DMS 273 (cell line): ENCODE measurements around the gene PFDN5.

Experiments used
- DNase-seq: peaks from one replicate; lab custom pipeline; 2025; ENCODE audit not compliant: unreplicated experiment; lab: John Stamatoyannopoulos, UW

PFDN5 gene

GRCh38 chr12:53295070-53295890, at the start of gene PFDN5:
Gene PFDN5 (plus strand): TSS chr12:53295542. CDS start chr12:53295568, 26 bp downstream.
- peak; percentile 90 for DNase-seq

GRCh38 chr12:53251477-53252348, 43.6 kb upstream of the PFDN5 start:
- peak; percentile 88 for DNase-seq

GRCh38 chr12:53252349-53252916, 42.9 kb upstream of the PFDN5 start:
- DNase-seq = peak; percentile 65

GRCh38 chr12:53253298-53253697, 42.0 kb upstream of the PFDN5 start:
- DNase-seq = no peak

GRCh38 chr12:53254816-53255545, 40.4 kb upstream of the PFDN5 start:
- DNase-seq = no peak

GRCh38 chr12:53255996-53256395, 39.3 kb upstream of the PFDN5 start:
- DNase-seq = no peak

GRCh38 chr12:53258541-53259539, 36.5 kb upstream of the PFDN5 start:
- no peak for DNase-seq

- no peak for DNase-seq
Observed at GRCh38 chr12:53259891-53260290, 35.5 kb upstream of the PFDN5 start.

- no peak for DNase-seq
Observed at GRCh38 chr12:53265783-53266182, 29.6 kb upstream of the PFDN5 start.

- no peak for DNase-seq
Observed at GRCh38 chr12:53267306-53267998, 27.9 kb upstream of the PFDN5 start.

- DNase-seq = peak; percentile 90
Observed at GRCh38 chr12:53267999-53268629, 27.2 kb upstream of the PFDN5 start, which contains the start of gene ESPL1. Gene ESPL1 (plus strand): TSS chr12:53268299. CDS start chr12:53268767, 468 bp downstream.

- DNase-seq = peak; percentile 53
Observed at GRCh38 chr12:53268630-53269562, 26.4 kb upstream of the PFDN5 start.

GRCh38 chr12:53274445-53274844, 20.9 kb upstream of the PFDN5 start:
- DNase-seq = no peak

- no peak for DNase-seq
Observed at GRCh38 chr12:53276511-53276910, 18.8 kb upstream of the PFDN5 start.

GRCh38 chr12:53277981-53278380, 17.4 kb upstream of the PFDN5 start:
- DNase-seq = no peak

GRCh38 chr12:53279283-53279869, 16.0 kb upstream of the PFDN5 start:
- DNase-seq = no peak

GRCh38 chr12:53279888-53280498, 15.3 kb upstream of the PFDN5 start:
- no peak for DNase-seq
